GM23338 (cell line): ENCODE measurements around the gene HOXB3. TPM values are rescaled to one million over a fixed set of nuclear protein-coding genes. Genes with fewer than 3 reads are reported as not detected.
A peak's percentile ranks its signal among the peaks of the same experiment; 100 is the strongest.

Experiments used
- ATAC-seq: fragments of 200-7000 bp; cut with Tn5 transposase; 3 replicates; pipeline ENCODE4 v1.9.1; 2020
- DNase-seq: peaks from one replicate; pipeline ENCODE4 v3.0.0-alpha.2; 2015; ENCODE audit warnings: low spot score
- H2AFZ ChIP-seq: fragments of 200-600 bp; sonication (generic); 2 replicates; pipeline ENCODE4 v1.8.0; 2016; ENCODE audit warnings: antibody characterized with exemption, mild to moderate bottlenecking, moderate library complexity
- H3F3A ChIP-seq: fragments of 200-600 bp; sonication (generic); replicated peaks from 2 replicates; pipeline ENCODE4 v1.8.0; 2017; ENCODE audit warnings: antibody characterized with exemption, mixed run types, low read depth
- H3K27ac ChIP-seq: fragments of 200-600 bp; sonication (generic); 2 replicates; pipeline ENCODE4 v1.6.1; 2016; ENCODE audit warnings: low read depth
- H3K27me3 ChIP-seq: fragments of 200-600 bp; sonication (generic); 2 replicates; pipeline ENCODE4 v1.8.0; 2016; ENCODE audit warnings: mild to moderate bottlenecking, mixed run types, moderate library complexity; ENCODE audit not compliant: insufficient read depth
- H3K36me3 ChIP-seq: fragments of 200-600 bp; sonication (generic); 2 replicates; pipeline ENCODE4 v1.8.0; 2016; ENCODE audit warnings: mild to moderate bottlenecking; ENCODE audit not compliant: insufficient read depth
- H3K4me1 ChIP-seq: fragments of 200-600 bp; sonication (generic); 2 replicates; pipeline ENCODE4 v1.8.0; 2016; ENCODE audit warnings: mild to moderate bottlenecking, moderate library complexity; ENCODE audit not compliant: insufficient read depth
- H3K4me2 ChIP-seq: fragments of 200-600 bp; sonication (generic); 2 replicates; pipeline ENCODE4 v1.7.1; 2017; ENCODE audit warnings: mixed run types
- H3K4me3 ChIP-seq: fragments of 200-600 bp; sonication (generic); 2 replicates; pipeline ENCODE4 v1.6.1; 2016; ENCODE audit warnings: mixed run types
- H3K79me2 ChIP-seq: fragments of 200-600 bp; sonication (generic); replicated peaks from 2 replicates; pipeline ENCODE4 v1.8.0; 2017; ENCODE audit warnings: mild to moderate bottlenecking; ENCODE audit not compliant: insufficient read depth
- H3K9me2 ChIP-seq: fragments of 200-600 bp; sonication (generic); 2 replicates; pipeline ENCODE4 v1.8.0; 2017; ENCODE audit not compliant: insufficient read depth
- H4K20me1 ChIP-seq: fragments of 200-600 bp; sonication (generic); replicated peaks from 2 replicates; pipeline ENCODE4 v1.8.0; 2017; ENCODE audit warnings: mild to moderate bottlenecking; ENCODE audit not compliant: insufficient read depth
- H3K27ac Mint-ChIP-seq: 2 replicates; pipeline ENCODE4 v1.8.0; 2020; ENCODE audit warnings: inconsistent platforms, mild to moderate bottlenecking, moderate library complexity, mixed read lengths
- H3K27me3 Mint-ChIP-seq: 3 replicates; pipeline ENCODE4 v1.8.0; 2022; ENCODE audit warnings: low read depth, mild to moderate bottlenecking, moderate library complexity, mixed read lengths, inconsistent platforms; ENCODE audit not compliant: insufficient read depth, poor library complexity
- H3K36me3 Mint-ChIP-seq: 3 replicates; pipeline ENCODE4 v1.8.0; 2021; ENCODE audit warnings: low read depth, mild to moderate bottlenecking, inconsistent platforms, moderate library complexity, mixed read lengths
- H3K4me1 Mint-ChIP-seq: 3 replicates; pipeline ENCODE4 v1.8.0; 2020; ENCODE audit warnings: mild to moderate bottlenecking, inconsistent platforms, mixed read lengths
- H3K4me3 Mint-ChIP-seq: 3 replicates; pipeline ENCODE4 v1.8.0; 2021; ENCODE audit warnings: moderate library complexity, mild to moderate bottlenecking, inconsistent platforms, mixed read lengths
- H3K9me3 Mint-ChIP-seq: 3 replicates; pipeline ENCODE4 v1.8.0; 2020; ENCODE audit warnings: moderate library complexity, mild to moderate bottlenecking, inconsistent platforms, mixed read lengths
- CREB1 ChIP-seq: fragments of 250-450 bp; sonication (Bioruptor Pico); IDR thresholded peaks from 2 replicates; pipeline ENCODE4 v1.5.0; 2020; ENCODE audit warnings: low read depth, mild to moderate bottlenecking, moderate library complexity
- CTCF ChIP-seq, 2 experiments: fragments of 200-600 bp in 1 of 2; sonication (generic) in 1 of 2; conservative IDR thresholded peaks; 2 replicates each; pipeline versions ENCODE4 v1.5.1 to v1.6.1; 2016 to 2017; ENCODE audit warnings: antibody characterized with exemption in 2 of 2, low read depth in 2 of 2, mild to moderate bottlenecking in 2 of 2, moderate library complexity in 1 of 2
- ETS1 ChIP-seq: IDR thresholded peaks from 2 replicates; pipeline ENCODE4 v1.6.1; 2016; ENCODE audit warnings: antibody characterized with exemption
- EZH2 ChIP-seq: fragments of 200-600 bp; sonication (generic); IDR thresholded peaks from one replicate; pipeline ENCODE4 v1.8.0; 2017; ENCODE audit warnings: antibody characterized with exemption, mild to moderate bottlenecking, low read depth; ENCODE audit not compliant: unreplicated experiment
- EZH2phosphoT487 ChIP-seq: fragments of 200-600 bp; sonication (generic); IDR thresholded peaks from one replicate; pipeline ENCODE4 v1.8.1; 2018; ENCODE audit warnings: antibody characterized with exemption; ENCODE audit not compliant: unreplicated experiment
- JUNB ChIP-seq: IDR thresholded peaks from one replicate; pipeline ENCODE4 v1.6.1; 2016; ENCODE audit warnings: antibody characterized with exemption; ENCODE audit not compliant: unreplicated experiment
- REST ChIP-seq: IDR thresholded peaks from one replicate; pipeline ENCODE4 v1.6.1; 2018; ENCODE audit warnings: antibody characterized with exemption; ENCODE audit not compliant: unreplicated experiment
- ZNF331 ChIP-seq: fragments of 250-450 bp; sonication (Bioruptor Pico); IDR thresholded peaks from 2 replicates; pipeline ENCODE4 v1.5.0; 2020; ENCODE audit warnings: low read depth, mild to moderate bottlenecking, moderate library complexity
- polyA plus RNA-seq: library from polyadenylated mRNA; unstranded; fragments of >200 nt; fragmentation: Nextera tagmentation; extraction: Ambion mirVana; gene quantifications from 2 replicates; pipeline ENCODE4 v1.2.1, GENCODE V29; 2016
- total RNA-seq: library from RNA; depleted of rRNA; stranded (reverse); fragments of >200 nt; shearing (Covaris generic); gene quantifications from 2 replicates; pipeline ENCODE4 v1.2.3, GENCODE V29; 2014

HOXB3 gene
- total and polyA plus RNA-seq, 2 experiments from 2014 or later, result 0.17 TPM; not detected in 1

- TF ChIP-seq CTCF (conservative IDR thresholded peaks at IDR 0.05; ENCODE audit: low read depth in 2 of 2) (no peak), CREB1 (CRISPR knock-in tag) (no peak), EZH2 (no peak), REST (no peak)
Observed at GRCh38 chr17:48532261-48532660, 57.8 kb downstream of the HOXB3 start (continued).

- peaks cover 87% of the 10 kb centered on the region for H3K27me3 Mint-ChIP-seq
- H4K20me1 ChIP-seq, result 0 out of 2 replicates have a peak, but pooled peaks cover 4% of the 10 kb centered on the region
- H3K36me3 Mint-ChIP-seq, result no peaks in the 10 kb centered on the region
- peak within 1 kb of the TSS; percentile 48 for H3K4me3 ChIP-seq
- H3F3A ChIP-seq, result peaks cover 28% of the 10 kb centered on the region
- H3K79me2 ChIP-seq, result no peaks in the 10 kb centered on the region
- peak within 1 kb of the TSS; percentile 55 for H3K4me3 Mint-ChIP-seq
- H3K4me2 ChIP-seq, result peak within 1 kb of the TSS; percentile 66
- H3K27ac Mint-ChIP-seq, result no peak within 1 kb of the TSS
- H3K27ac ChIP-seq, result no peak within 1 kb of the TSS
- TF ChIP-seq ETS1 (no peak), CTCF (conservative IDR thresholded peaks at IDR 0.05; ENCODE audit: low read depth in 2 of 2) (no peak), EZH2 (no peak), EZH2phosphoT487 (no peak), REST (no peak), ZNF331 (CRISPR knock-in tag) (no peak), JUNB (no peak)
- H3K9me2 ChIP-seq, result no peaks in the 10 kb centered on the region
- no peaks in the 10 kb centered on the region; the same call in 2 of the 3 replicates for H3K9me3 Mint-ChIP-seq
- H3K27me3 ChIP-seq, result peaks cover 98% of the 10 kb centered on the region
- peaks cover 62% of the 10 kb centered on the region for H3K4me1 ChIP-seq
- H3K4me1 Mint-ChIP-seq, result peaks cover 63% of the 10 kb centered on the region
- ATAC-seq (peak; percentile 48), DNase-seq (peak; percentile 87)
- H3K36me3 ChIP-seq, result no peaks in the 10 kb centered on the region
- no peak within 1 kb of the TSS for H2AFZ ChIP-seq
Observed at GRCh38 chr17:48530887-48531272, 59.2 kb downstream of the HOXB3 start, which contains the start of gene HOXB1. HOXB1 (minus strand) TSS chr17:48531011; CDS start chr17:48530904, 107 bp downstream.
